ENCODE measurements around the gene GFM1. TPM values are rescaled to one million over a fixed set of nuclear protein-coding genes. Genes with fewer than 3 reads are reported as not detected.
A peak's percentile ranks its signal among the peaks of the same experiment; 100 is the strongest.

The GFM1 gene
- total RNA-seq, 5 donors from 2014 or later (not counting 1 experiment from before 2014, with no cell fraction given), result 39.0 to 46.8 (median 40.1) TPM

- Histone ChIP-seq H3K36me3 (ENCODE audit: control insufficient read depth in 2 of 2, extremely low read depth in 1 of 2, insufficient read depth in 1 of 2, low read length in 1 of 2) (peaks cover 9 to 80% of the 10 kb centered on the region in 2 donors), H3K27ac (ENCODE audit: low read length) (no peak overlapping the region), H3K27me3 (replicated peaks in 1 of 2; ENCODE audit: control insufficient read depth in 2 of 2, extremely low read depth in 1 of 2, insufficient read depth in 2 of 2, low read length in 1 of 2) (no peaks in the 10 kb centered on the region), H3K9me3 (no peaks in the 10 kb centered on the region), H3K4me1 (ENCODE audit: control insufficient read depth in 1 of 2, extremely low read depth in 1 of 2, insufficient read depth in 2 of 2, low read length in 2 of 2) (no peaks in the 10 kb centered on the region), H3K4me3 (ENCODE audit: control insufficient read depth in 1 of 2, extremely low read depth in 1 of 2, low read length in 1 of 2) (no peak overlapping the region)
- no CpG with 5 or more reads among the region's 7 CpGs for WGBS (ENCODE audit: insufficient coverage)
- peaks cover 37% of the 10 kb centered on the region for H3K36me3 Mint-ChIP-seq
- H3K4me1 Mint-ChIP-seq, result peaks cover 0 to 7% (median 3%) of the 10 kb centered on the region in 3 donors
- H3K4me3 Mint-ChIP-seq, result no peak overlapping the region
- no peak for DNase-seq
- no peak for ATAC-seq (replicated peaks in 1 of 4)
- peak overlapping the region in 1 of 2 donors; percentile 24 for H3K27ac Mint-ChIP-seq
- H3K27me3 Mint-ChIP-seq, result no peaks in the 10 kb centered on the region
- ChIA-PET CTCF (interaction anchor here (0.6 to 3.3 kb wide), 12 partner anchors 11 to 136 kb away, joined by 3 to 59 read pairs (median 6); partner anchors contain the start of genes GFM1 (in 2 of the 2) and LXN (in 1 of the 2)), POLR2A (interaction anchor here (0.5 to 1.0 kb wide), 2 partner anchors 14 to 1505 kb away, joined by 3 read pairs; no protein-coding TSS in a partner anchor)
- no peaks in the 10 kb centered on the region for H3K9me3 Mint-ChIP-seq
Measured at GRCh38 chr3:158658889-158659288, 14.6 kb downstream of the GFM1 start.

GRCh38 chr3:158659454-158660237, 15.3 kb downstream of the GFM1 start:
- H3K27ac Mint-ChIP-seq, result peak overlapping the region in 1 of 2 donors; percentile 28
- peaks cover 14 to 80% of the 10 kb centered on the region in 2 donors for H3K36me3 ChIP-seq (ENCODE audit: control insufficient read depth in 2 of 2, extremely low read depth in 1 of 2, insufficient read depth in 1 of 2, low read length in 1 of 2)

GRCh38 chr3:158660711-158661110, 16.4 kb downstream of the GFM1 start:
- Mint-ChIP-seq H3K4me3 (no peak overlapping the region), H3K27ac (no peak overlapping the region), H3K4me1 (peaks cover 0 to 7% (median 5%) of the 10 kb centered on the region in 3 donors), H3K27me3 (no peaks in the 10 kb centered on the region), H3K36me3 (peaks cover 52% of the 10 kb centered on the region), H3K9me3 (no peaks in the 10 kb centered on the region)
- CTCF ChIA-PET, result interaction anchor here (0.6 to 3.3 kb wide), 8 partner anchors 15 to 506 kb away, joined by 3 to 30 read pairs (median 4); partner anchors contain the start of gene GFM1 (in 2 of the 2)
- POLR2A ChIA-PET, result no interaction called here
- H3K36me3 ChIP-seq (ENCODE audit: control insufficient read depth in 2 of 2, extremely low read depth in 1 of 2, insufficient read depth in 1 of 2, low read length in 1 of 2), result peaks cover 18 to 83% of the 10 kb centered on the region in 2 donors
- H3K4me3 ChIP-seq (ENCODE audit: control insufficient read depth in 1 of 2, extremely low read depth in 1 of 2, low read length in 1 of 2), result no peak overlapping the region
- H3K9me3 ChIP-seq, result no peaks in the 10 kb centered on the region
- no CpG with 5 or more reads among the region's 4 CpGs for WGBS (ENCODE audit: insufficient coverage)
- no peaks in the 10 kb centered on the region for H3K27me3 ChIP-seq (replicated peaks in 1 of 2; ENCODE audit: control insufficient read depth in 2 of 2, extremely low read depth in 1 of 2, insufficient read depth in 2 of 2, low read length in 1 of 2)
- H3K4me1 ChIP-seq (ENCODE audit: control insufficient read depth in 1 of 2, extremely low read depth in 1 of 2, insufficient read depth in 2 of 2, low read length in 2 of 2), result no peaks in the 10 kb centered on the region
- H3K27ac ChIP-seq (ENCODE audit: low read length), result no peak overlapping the region
- no peak for ATAC-seq (replicated peaks in 1 of 4)
- no peak for DNase-seq

More at GRCh38 chr3:158659454-158660237, 15.3 kb downstream of the GFM1 start:
- Mint-ChIP-seq H3K27me3 (no peaks in the 10 kb centered on the region), H3K4me3 (no peak overlapping the region), H3K4me1 (peaks cover 0 to 7% (median 5%) of the 10 kb centered on the region in 3 donors), H3K36me3 (peaks cover 42% of the 10 kb centered on the region), H3K9me3 (no peaks in the 10 kb centered on the region)
- peak; percentile 54 to 69 (median 68) for ATAC-seq (replicated peaks in 1 of 4)
- no peak overlapping the region for H3K4me3 ChIP-seq (ENCODE audit: control insufficient read depth in 1 of 2, extremely low read depth in 1 of 2, low read length in 1 of 2)
- no peak overlapping the region for H3K27ac ChIP-seq (ENCODE audit: low read length)
- DNase-seq, result peak in 31 of 35 experiments; percentile 6 to 64 (median 35)
- WGBS (ENCODE audit: insufficient coverage), result no CpG with 5 or more reads among the region's 7 CpGs
- no peaks in the 10 kb centered on the region for H3K9me3 ChIP-seq
- no peaks in the 10 kb centered on the region for H3K4me1 ChIP-seq (ENCODE audit: control insufficient read depth in 1 of 2, extremely low read depth in 1 of 2, insufficient read depth in 2 of 2, low read length in 2 of 2)
- no peaks in the 10 kb centered on the region for H3K27me3 ChIP-seq (replicated peaks in 1 of 2; ENCODE audit: control insufficient read depth in 2 of 2, extremely low read depth in 1 of 2, insufficient read depth in 2 of 2, low read length in 1 of 2)
- CTCF ChIA-PET, result interaction anchor here (0.5 to 3.3 kb wide), 20 partner anchors 9 to 601 kb away, joined by 3 to 59 read pairs (median 6); partner anchors contain the start of genes GFM1 (in 2 of the 2) and LXN (in 1 of the 2)
- POLR2A ChIA-PET, result interaction anchor here in 1 of 2 donors (1.0 kb wide), 1 partner anchor 14 kb away, joined by 3 read pairs; no protein-coding TSS in a partner anchor

- Mint-ChIP-seq H3K4me3 (no peak overlapping the region), H3K9me3 (no peaks in the 10 kb centered on the region), H3K27ac (no peak overlapping the region), H3K36me3 (peaks cover 50% of the 10 kb centered on the region), H3K4me1 (peaks cover 0 to 7% (median 5%) of the 10 kb centered on the region in 3 donors), H3K27me3 (no peaks in the 10 kb centered on the region)
- no peaks in the 10 kb centered on the region for H3K27me3 ChIP-seq (replicated peaks in 1 of 2; ENCODE audit: control insufficient read depth in 2 of 2, extremely low read depth in 1 of 2, insufficient read depth in 2 of 2, low read length in 1 of 2)
- H3K4me3 ChIP-seq (ENCODE audit: control insufficient read depth in 1 of 2, extremely low read depth in 1 of 2, low read length in 1 of 2), result no peak overlapping the region
- ChIA-PET CTCF (interaction anchor here in 1 of 2 donors (0.9 to 1.5 kb wide), 4 partner anchors 10 to 19 kb away, joined by 3 to 4 read pairs (median 4); partner anchors contain the start of gene GFM1), POLR2A (interaction anchor here in 1 of 2 donors (0.7 kb wide), 1 partner anchor 89 kb away, joined by 3 read pairs; no protein-coding TSS in a partner anchor)
- no peaks in the 10 kb centered on the region for H3K9me3 ChIP-seq
- WGBS (ENCODE audit: insufficient coverage), result no CpG with 5 or more reads among the region's 1 CpG
- DNase-seq, result no peak
- H3K27ac ChIP-seq (ENCODE audit: low read length), result no peak overlapping the region
- no peaks in the 10 kb centered on the region for H3K4me1 ChIP-seq (ENCODE audit: control insufficient read depth in 1 of 2, extremely low read depth in 1 of 2, insufficient read depth in 2 of 2, low read length in 2 of 2)
- H3K36me3 ChIP-seq (ENCODE audit: control insufficient read depth in 2 of 2, extremely low read depth in 1 of 2, insufficient read depth in 1 of 2, low read length in 1 of 2), result peaks cover 18 to 84% of the 10 kb centered on the region in 2 donors
- no peak for ATAC-seq (replicated peaks in 1 of 4)
Measured at GRCh38 chr3:158663246-158663645, 18.9 kb downstream of the GFM1 start.

GRCh38 chr3:158663832-158664231, 19.5 kb downstream of the GFM1 start:
- no peaks in the 10 kb centered on the region for H3K27me3 ChIP-seq (replicated peaks in 1 of 2; ENCODE audit: control insufficient read depth in 2 of 2, extremely low read depth in 1 of 2, insufficient read depth in 2 of 2, low read length in 1 of 2)
- Mint-ChIP-seq H3K9me3 (no peaks in the 10 kb centered on the region), H3K27me3 (no peaks in the 10 kb centered on the region), H3K4me3 (no peak overlapping the region), H3K4me1 (peaks cover 0 to 11% (median 7%) of the 10 kb centered on the region in 3 donors), H3K27ac (no peak overlapping the region), H3K36me3 (peaks cover 54% of the 10 kb centered on the region)
- H3K9me3 ChIP-seq, result no peaks in the 10 kb centered on the region
- DNase-seq (no peak), ATAC-seq (replicated peaks in 1 of 4) (no peak)
- CTCF ChIA-PET, result interaction anchor here in 1 of 2 donors (1.1 kb wide), 1 partner anchor 19 kb away, joined by 4 read pairs; no protein-coding TSS in a partner anchor
- H3K4me3 ChIP-seq (ENCODE audit: control insufficient read depth in 1 of 2, extremely low read depth in 1 of 2, low read length in 1 of 2), result no peak overlapping the region
- H3K4me1 ChIP-seq (ENCODE audit: control insufficient read depth in 1 of 2, extremely low read depth in 1 of 2, insufficient read depth in 2 of 2, low read length in 2 of 2), result no peaks in the 10 kb centered on the region
- POLR2A ChIA-PET, result no interaction called here
- WGBS (ENCODE audit: insufficient coverage), result no CpG with 5 or more reads among the region's 1 CpG
- H3K36me3 ChIP-seq (ENCODE audit: control insufficient read depth in 2 of 2, extremely low read depth in 1 of 2, insufficient read depth in 1 of 2, low read length in 1 of 2), result peaks cover 18 to 82% of the 10 kb centered on the region in 2 donors
- no peak overlapping the region for H3K27ac ChIP-seq (ENCODE audit: low read length)

- Mint-ChIP-seq H3K36me3 (peaks cover 47% of the 10 kb centered on the region), H3K4me1 (peaks cover 11 to 20% (median 12%) of the 10 kb centered on the region in 3 donors), H3K4me3 (no peak overlapping the region), H3K9me3 (no peaks in the 10 kb centered on the region), H3K27me3 (no peaks in the 10 kb centered on the region), H3K27ac (no peak overlapping the region)
- WGBS (ENCODE audit: insufficient coverage), result 93% methylated on average over 2 of the region's 3 CpGs
- no peak for ATAC-seq (replicated peaks in 1 of 4)
- H3K27me3 ChIP-seq (replicated peaks in 1 of 2; ENCODE audit: control insufficient read depth in 2 of 2, extremely low read depth in 1 of 2, insufficient read depth in 2 of 2, low read length in 1 of 2), result no peaks in the 10 kb centered on the region
- CTCF ChIA-PET, result interaction anchor here in 1 of 2 donors (1.1 kb wide), 1 partner anchor 22 kb away, joined by 4 read pairs; the partner anchor contains the start of gene GFM1
- H3K4me3 ChIP-seq (ENCODE audit: control insufficient read depth in 1 of 2, extremely low read depth in 1 of 2, low read length in 1 of 2), result no peak overlapping the region
- POLR2A ChIA-PET, result no interaction called here
- H3K27ac ChIP-seq (ENCODE audit: low read length), result no peak overlapping the region
- no peaks in the 10 kb centered on the region for H3K9me3 ChIP-seq
- H3K36me3 ChIP-seq (ENCODE audit: control insufficient read depth in 2 of 2, extremely low read depth in 1 of 2, insufficient read depth in 1 of 2, low read length in 1 of 2), result peaks cover 15 to 68% of the 10 kb centered on the region in 2 donors
- no peak for DNase-seq
- H3K4me1 ChIP-seq (ENCODE audit: control insufficient read depth in 1 of 2, extremely low read depth in 1 of 2, insufficient read depth in 2 of 2, low read length in 2 of 2), result peaks cover 0 to 5% of the 10 kb centered on the region in 2 experiments
Measured at GRCh38 chr3:158666416-158666815, 22.1 kb downstream of the GFM1 start.

All from T-cell (primary cell).